Stimulated activated CD8-positive, alpha-beta memory T cell treated with anti-CD3 and anti-CD28 coated beads, Interleukin-2, amount 100 ng/mL, for 1 hour (primary cell): Measurements from ENCODE around the gene UNC13C.

ENCODE experiments used
- DNase-seq, 2 donors: peaks; one replicate each; pipeline ENCODE4 v3.0.0-alpha.2; 2020; ENCODE audit warnings: low read depth in 2 of 2

The UNC13C gene

DNA sequence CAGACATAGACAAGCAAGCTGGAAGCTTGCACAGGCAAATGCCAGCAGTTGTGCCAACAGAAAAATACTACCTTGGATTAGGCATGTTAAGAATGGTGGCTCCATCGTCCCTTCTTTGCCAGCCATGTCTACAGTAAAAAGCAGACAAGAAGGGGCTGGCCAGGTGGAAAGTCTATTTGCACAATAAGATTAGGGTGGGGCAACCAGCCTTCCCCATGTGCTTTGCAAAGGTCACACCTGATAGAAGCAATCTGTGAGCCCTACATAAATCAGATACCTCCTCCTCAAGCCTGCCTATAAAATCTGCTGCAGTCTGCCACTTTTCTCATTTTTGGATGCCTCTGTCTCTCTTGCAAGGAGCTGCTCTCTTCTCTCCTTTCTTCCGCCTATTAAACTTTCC is 662.6 kb downstream of the UNC13C start:
- no peak for DNase-seq

DNA sequence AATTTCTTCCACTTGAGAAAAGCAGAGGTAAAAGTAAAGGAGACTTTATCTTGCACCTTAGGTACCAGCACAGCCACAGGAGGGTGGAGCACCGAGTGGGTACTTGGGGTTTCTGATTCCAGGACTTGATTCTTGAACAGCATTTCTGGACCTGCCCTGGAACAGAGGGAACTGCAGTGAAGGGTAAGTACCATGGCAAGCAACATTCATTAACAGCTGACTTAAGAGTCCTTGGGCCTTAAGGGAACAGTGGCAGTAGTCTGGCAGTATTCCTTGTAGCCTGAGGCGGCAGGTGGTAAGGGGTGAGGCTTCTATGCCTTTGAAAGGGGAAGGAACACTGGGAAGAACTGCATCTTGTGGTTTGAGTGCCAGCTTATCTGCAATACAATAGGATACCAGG is 666.6 kb downstream of the UNC13C start:
- DNase-seq = no peak

GRCh38 chr15:54659646-54660045 is 681.4 kb downstream of the UNC13C start:
- no peak for DNase-seq

GRCh38 chr15:54660356-54660755 is 682.1 kb downstream of the UNC13C start:
- no peak for DNase-seq

GRCh38 chr15:54675241-54675640 is 697.0 kb downstream of the UNC13C start:
- no peak for DNase-seq

DNA sequence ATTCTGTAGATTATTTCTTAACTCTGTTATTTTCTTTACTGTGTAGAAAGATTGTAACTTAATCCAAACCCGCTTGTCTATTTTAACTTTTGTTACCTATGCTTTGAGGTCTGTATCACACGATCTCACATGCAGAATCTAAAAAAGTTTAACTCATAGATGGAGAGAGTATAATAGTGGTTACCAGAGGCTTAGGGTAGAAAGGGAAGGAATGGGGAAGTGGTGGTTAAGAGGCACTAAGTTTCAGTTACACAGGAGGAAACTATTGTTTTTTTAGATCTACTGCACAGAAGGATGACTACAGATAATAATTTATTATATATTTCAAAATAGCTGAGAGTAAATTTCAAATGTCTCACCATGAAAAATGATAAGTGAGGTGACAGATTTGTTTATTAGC is 703.3 kb downstream of the UNC13C start:
- DNase-seq = no peak
